ENCODE results near the gene GLI1. TPM values are rescaled to one million over a fixed set of nuclear protein-coding genes. Genes with fewer than 3 reads are reported as not detected.
"Not testable (repeated sequence)": the region's sequence is repeated elsewhere in the genome, so short reads cannot be mapped to it uniquely, and the experiment has no call there.

The GLI1 gene
- total RNA-seq, 2 donors from 2014 or later: 0.10 to 0.22 TPM

GRCh38 chr12:57430931-57431566 lies 28.5 kb upstream of the GLI1 start, which contains the start of gene R3HDM2:
Gene R3HDM2 (minus strand): TSS chr12:57431043. CDS start chr12:57310428, 120,615 bp downstream.
- Mint-ChIP-seq H3K4me3 (peak within 1 kb of the TSS; percentile 96), H3K36me3 (ENCODE audit: low read depth) (no peaks in the 10 kb centered on the region), H3K27ac (peak within 1 kb of the TSS; percentile 99), H3K27me3 (no peaks in the 10 kb centered on the region), H3K4me1 (peaks cover 36% of the 10 kb centered on the region)
- DNase-seq (peak; percentile 86 to 91 (median 89)), ATAC-seq (peak; percentile 93)
- no peaks in the 10 kb centered on the region for H3K9me3 ChIP-seq (ENCODE audit: control insufficient read depth, low read length, poor library complexity, severe bottlenecking)

- peaks cover 30% of the 10 kb centered on the region for H3K4me1 Mint-ChIP-seq
- ATAC-seq (no peak), DNase-seq (no peak)
- no peaks in the 10 kb centered on the region for H3K36me3 Mint-ChIP-seq (ENCODE audit: low read depth)
- H3K27ac Mint-ChIP-seq: peak overlapping the region; percentile 99
- H3K4me3 Mint-ChIP-seq: peak overlapping the region; percentile 95
- H3K27me3 Mint-ChIP-seq: no peaks in the 10 kb centered on the region
- H3K9me3 ChIP-seq (ENCODE audit: control insufficient read depth, low read length, poor library complexity, severe bottlenecking): no peaks in the 10 kb centered on the region
Observed at GRCh38 chr12:57431654-57432188, 27.9 kb upstream of the GLI1 start.

GRCh38 chr12:57433370-57433769 lies 26.2 kb upstream of the GLI1 start:
- Mint-ChIP-seq H3K36me3 (ENCODE audit: low read depth) (no peaks in the 10 kb centered on the region), H3K4me3 (no peak overlapping the region), H3K27ac (no peak overlapping the region), H3K27me3 (peaks cover 2% of the 10 kb centered on the region), H3K4me1 (peaks cover 24% of the 10 kb centered on the region)
- ATAC-seq (no peak), DNase-seq (no peak)
- no peaks in the 10 kb centered on the region for H3K9me3 ChIP-seq (ENCODE audit: control insufficient read depth, low read length, poor library complexity, severe bottlenecking)

GRCh38 chr12:57434517-57435223 lies 24.9 kb upstream of the GLI1 start, which contains the start of gene INHBC:
Gene INHBC (plus strand): TSS chr12:57434784. CDS start chr12:57434887, 103 bp downstream.
- ATAC-seq (no peak), DNase-seq (no peak)
- Mint-ChIP-seq H3K4me1 (peaks cover 19% of the 10 kb centered on the region), H3K36me3 (ENCODE audit: low read depth) (no peaks in the 10 kb centered on the region), H3K27ac (peak within 1 kb of the TSS; percentile 32), H3K4me3 (no peak within 1 kb of the TSS), H3K27me3 (peaks cover 8% of the 10 kb centered on the region)
- no peaks in the 10 kb centered on the region for H3K9me3 ChIP-seq (ENCODE audit: control insufficient read depth, low read length, poor library complexity, severe bottlenecking)

- H3K27me3 Mint-ChIP-seq: peaks cover 8% of the 10 kb centered on the region
- H3K4me1 Mint-ChIP-seq: peaks cover 14% of the 10 kb centered on the region
- no peak overlapping the region for H3K4me3 Mint-ChIP-seq
- H3K9me3 ChIP-seq (ENCODE audit: control insufficient read depth, low read length, poor library complexity, severe bottlenecking): no peaks in the 10 kb centered on the region
- no peak for DNase-seq
- ATAC-seq: no peak
- no peak overlapping the region for H3K27ac Mint-ChIP-seq
- H3K36me3 Mint-ChIP-seq (ENCODE audit: low read depth): no peaks in the 10 kb centered on the region
Observed at GRCh38 chr12:57435293-57435692, 24.3 kb upstream of the GLI1 start.

GRCh38 chr12:57438400-57438799 lies 21.2 kb upstream of the GLI1 start:
- no peak for ATAC-seq
- Mint-ChIP-seq H3K27me3 (peaks cover 8% of the 10 kb centered on the region), H3K36me3 (ENCODE audit: low read depth) (no peaks in the 10 kb centered on the region), H3K4me3 (no peak overlapping the region), H3K4me1 (peaks cover 4% of the 10 kb centered on the region), H3K27ac (no peak overlapping the region)
- no peaks in the 10 kb centered on the region for H3K9me3 ChIP-seq (ENCODE audit: control insufficient read depth, low read length, poor library complexity, severe bottlenecking)
- no peak for DNase-seq

GRCh38 chr12:57439762-57440266 lies 19.8 kb upstream of the GLI1 start:
- H3K27me3 Mint-ChIP-seq: peaks cover 8% of the 10 kb centered on the region
- H3K4me3 Mint-ChIP-seq: no peak overlapping the region
- H3K36me3 Mint-ChIP-seq (ENCODE audit: low read depth): no peaks in the 10 kb centered on the region
- H3K27ac Mint-ChIP-seq: no peak overlapping the region
- H3K9me3 ChIP-seq (ENCODE audit: control insufficient read depth, low read length, poor library complexity, severe bottlenecking): no peaks in the 10 kb centered on the region
- no peak for DNase-seq
- peaks cover 4% of the 10 kb centered on the region for H3K4me1 Mint-ChIP-seq
- ATAC-seq: no peak

GRCh38 chr12:57441393-57441792 lies 18.2 kb upstream of the GLI1 start:
- H3K4me3 Mint-ChIP-seq; H3K9me3 ChIP-seq (ENCODE audit: control insufficient read depth, low read length, poor library complexity, severe bottlenecking); ATAC-seq; DNase-seq; H3K27ac Mint-ChIP-seq; H3K27me3 Mint-ChIP-seq; H3K36me3 Mint-ChIP-seq (ENCODE audit: low read depth); H3K4me1 Mint-ChIP-seq: not testable (repeated sequence)

- peaks cover 8% of the 10 kb centered on the region for H3K27me3 Mint-ChIP-seq
- H3K9me3 ChIP-seq (ENCODE audit: control insufficient read depth, low read length, poor library complexity, severe bottlenecking): no peaks in the 10 kb centered on the region
- ATAC-seq: no peak
- H3K4me3 Mint-ChIP-seq: no peak overlapping the region
- peaks cover 3% of the 10 kb centered on the region for H3K36me3 Mint-ChIP-seq (ENCODE audit: low read depth)
- H3K27ac Mint-ChIP-seq: no peak overlapping the region
- peaks cover 6% of the 10 kb centered on the region for H3K4me1 Mint-ChIP-seq
- no peak for DNase-seq
Observed at GRCh38 chr12:57441846-57442427, 17.6 kb upstream of the GLI1 start.

- not testable (repeated sequence) for ATAC-seq; H3K4me1 Mint-ChIP-seq; H3K36me3 Mint-ChIP-seq (ENCODE audit: low read depth); H3K4me3 Mint-ChIP-seq; DNase-seq; H3K27me3 Mint-ChIP-seq; H3K27ac Mint-ChIP-seq; H3K9me3 ChIP-seq (ENCODE audit: control insufficient read depth, low read length, poor library complexity, severe bottlenecking)
Observed at GRCh38 chr12:57444337-57444736, 15.2 kb upstream of the GLI1 start.

- H3K9me3 ChIP-seq (ENCODE audit: control insufficient read depth, low read length, poor library complexity, severe bottlenecking): no peaks in the 10 kb centered on the region
- Mint-ChIP-seq H3K27me3 (no peaks in the 10 kb centered on the region), H3K36me3 (ENCODE audit: low read depth) (peaks cover 3% of the 10 kb centered on the region), H3K4me1 (peaks cover 6% of the 10 kb centered on the region), H3K27ac (peak overlapping the region; percentile 39), H3K4me3 (peak overlapping the region; percentile 33)
- ATAC-seq (no peak), DNase-seq (no peak)
Observed at GRCh38 chr12:57444744-57445143, 14.8 kb upstream of the GLI1 start.

- no peak overlapping the region for H3K4me3 Mint-ChIP-seq
- no peak overlapping the region for H3K27ac Mint-ChIP-seq
- peaks cover 3% of the 10 kb centered on the region for H3K36me3 Mint-ChIP-seq (ENCODE audit: low read depth)
- ATAC-seq: no peak
- peaks cover 6% of the 10 kb centered on the region for H3K4me1 Mint-ChIP-seq
- H3K27me3 Mint-ChIP-seq: peaks cover 11% of the 10 kb centered on the region
- DNase-seq: no peak
- no peaks in the 10 kb centered on the region for H3K9me3 ChIP-seq (ENCODE audit: control insufficient read depth, low read length, poor library complexity, severe bottlenecking)
Observed at GRCh38 chr12:57446292-57446960, 13.2 kb upstream of the GLI1 start.

GRCh38 chr12:57448669-57449068 lies 10.9 kb upstream of the GLI1 start:
- Mint-ChIP-seq H3K4me3 (no peak overlapping the region), H3K36me3 (ENCODE audit: low read depth) (peaks cover 3% of the 10 kb centered on the region), H3K4me1 (peaks cover 6% of the 10 kb centered on the region), H3K27me3 (peaks cover 20% of the 10 kb centered on the region), H3K27ac (no peak overlapping the region)
- no peak for ATAC-seq
- no peaks in the 10 kb centered on the region for H3K9me3 ChIP-seq (ENCODE audit: control insufficient read depth, low read length, poor library complexity, severe bottlenecking)
- no peak for DNase-seq

Data from T-helper 17 cell (primary cell).